SK-N-SH (cell line): ENCODE data around the gene AGAP1. TPM values are rescaled to one million over a fixed set of nuclear protein-coding genes. Genes with fewer than 3 reads are reported as not detected.

Experiments used
- CTCF ChIA-PET: fragments of 300-600, 350-600 bp; formaldehyde crosslinking; extraction: SDS; loops from one replicate; lab custom pipeline; 2021; lab: Yijun Ruan, JAX
- POLR2A ChIA-PET: fragments of 350-600 bp; sonication (Branson Sonifier 250); formaldehyde crosslinking; extraction: SDS; loops from one replicate; lab custom pipeline; 2020; ENCODE audit warnings: antibody characterized with exemption, inconsistent platforms; lab: Yijun Ruan, JAX
- DNase-seq: peaks from one replicate; pipeline ENCODE4 v3.0.0; 2012
- H2AFZ ChIP-seq: fragments of 200-600 bp; sonication (generic); 2 replicates; pipeline ENCODE4 v1.8.1; 2016; ENCODE audit warnings: antibody characterized with exemption, mild to moderate bottlenecking, low read depth
- H3F3A ChIP-seq: fragments of 200-600 bp; sonication (generic); replicated peaks from 2 replicates; pipeline ENCODE3; 2016; ENCODE audit warnings: antibody characterized with exemption, mild to moderate bottlenecking; ENCODE audit not compliant: insufficient read depth
- H3K27ac ChIP-seq, 2 experiments: fragments of 200-500 bp in 1 of 2; fragments of 200-600 bp in 1 of 2; sonication (Bioruptor generic) in 1 of 2; sonication (generic), shearing (Covaris generic) in 1 of 2; 2 replicates each; pipeline versions ENCODE4 v1.5.1 to v1.6.1; 2014 to 2016; ENCODE audit warnings: low read depth in 2 of 2, inconsistent platforms in 1 of 2, low read length in 1 of 2, mild to moderate bottlenecking in 1 of 2, mixed read lengths in 1 of 2
- H3K27me3 ChIP-seq: fragments of 200-600 bp; sonication (generic), shearing (Covaris generic); 2 replicates; pipeline ENCODE4 v1.6.1; 2016; ENCODE audit warnings: mixed run types; ENCODE audit not compliant: insufficient read depth
- H3K36me3 ChIP-seq, 2 experiments: fragments of 200-500 bp in 1 of 2; fragments of 200-600 bp in 1 of 2; sonication (Bioruptor generic) in 1 of 2; sonication (generic) in 1 of 2; replicated peaks in 1 of 2; 2 replicates each; pipeline versions ENCODE3 to v1.5.1; 2014 to 2016; ENCODE audit warnings: low read length in 1 of 2, mild to moderate bottlenecking in 1 of 2; ENCODE audit not compliant: insufficient read depth in 2 of 2, control insufficient read depth in 1 of 2
- H3K4me1 ChIP-seq, 2 experiments: fragments of 200-500 bp in 1 of 2; fragments of 200-600 bp in 1 of 2; sonication (Bioruptor generic) in 1 of 2; sonication (generic), shearing (Covaris generic) in 1 of 2; 2 replicates each; pipeline versions ENCODE4 v1.5.1 to v1.6.1; 2014 to 2016; ENCODE audit warnings: low read depth in 1 of 2, low read length in 1 of 2, mixed run types in 1 of 2; ENCODE audit not compliant: insufficient read depth in 2 of 2, control insufficient read depth in 1 of 2
- H3K4me2 ChIP-seq: fragments of 200-600 bp; sonication (generic), shearing (Covaris generic); 2 replicates; pipeline ENCODE4 v1.6.1; 2017; ENCODE audit warnings: mixed run types
- H3K4me3 ChIP-seq, 2 experiments: fragments of 200-500 bp in 1 of 2; fragments of 200-600 bp in 1 of 2; sonication (Bioruptor generic) in 1 of 2; sonication (generic), shearing (Covaris generic) in 1 of 2; 2 replicates each; pipeline versions ENCODE4 v1.5.1 to v1.8.1; 2014 to 2016; ENCODE audit warnings: low read depth in 2 of 2, inconsistent platforms in 1 of 2, low read length in 1 of 2, mild to moderate bottlenecking in 1 of 2, mixed read lengths in 1 of 2, moderate library complexity in 1 of 2
- H3K79me2 ChIP-seq: fragments of 200-600 bp; sonication (generic); 2 replicates; pipeline ENCODE4 v1.8.1; 2017; ENCODE audit warnings: mild to moderate bottlenecking; ENCODE audit not compliant: insufficient read depth
- H3K9ac ChIP-seq: fragments of 200-600 bp; sonication (generic); 2 replicates; pipeline ENCODE4 v1.6.1; 2017; ENCODE audit warnings: mixed run types
- H3K9me2 ChIP-seq: fragments of 200-600 bp; sonication (generic); 2 replicates; pipeline ENCODE4 v1.6.1; 2017; ENCODE audit warnings: mixed run types
- H3K9me3 ChIP-seq: fragments of 200-600 bp; sonication (generic); 2 replicates; pipeline ENCODE4 v1.6.1; 2017; ENCODE audit warnings: mixed run types, mild to moderate bottlenecking, moderate library complexity
- H4K20me1 ChIP-seq: fragments of 200-600 bp; sonication (generic); 2 replicates; pipeline ENCODE4 v1.6.1; 2017; ENCODE audit warnings: mild to moderate bottlenecking, mixed run types; ENCODE audit not compliant: insufficient read depth
- CHD2 ChIP-seq: fragments of 150-350 bp; IDR thresholded peaks from 2 replicates; pipeline ENCODE4 v1.6.1; 2018; ENCODE audit warnings: low read length; ENCODE audit not compliant: partially characterized antibody
- EP300 ChIP-seq, 2 experiments: IDR thresholded peaks; 2 replicates each; pipeline versions ENCODE4 v1.4.0 to v1.6.1; 2012; ENCODE audit warnings: borderline replicate concordance in 1 of 2, low read depth in 1 of 2, low read length in 1 of 2
- EZH2phosphoT487 ChIP-seq: fragments of 200-600 bp; sonication (generic); IDR thresholded peaks from 2 replicates; pipeline ENCODE4 v1.6.1; 2017; ENCODE audit warnings: low read depth, mixed run types, mild to moderate bottlenecking, antibody characterized with exemption, moderate library complexity, borderline replicate concordance
- FOSL2 ChIP-seq: IDR thresholded peaks from 2 replicates; pipeline ENCODE4 v1.4.0; 2012; ENCODE audit warnings: low read depth, mild to moderate bottlenecking, moderate library complexity, borderline replicate concordance
- GABPA ChIP-seq: IDR thresholded peaks from 2 replicates; pipeline ENCODE4 v1.4.0; 2012; ENCODE audit warnings: low read depth, mild to moderate bottlenecking
- GATA2 ChIP-seq: sonication (generic); formaldehyde crosslinking; IDR thresholded peaks from 2 replicates; pipeline ENCODE4 v1.5.0; 2020; ENCODE audit warnings: mild to moderate bottlenecking, missing genetic modification reagents
- MEF2A ChIP-seq: IDR thresholded peaks from 2 replicates; pipeline ENCODE4 v1.4.0; 2012; ENCODE audit warnings: low read depth, borderline replicate concordance
- MXI1 ChIP-seq: IDR thresholded peaks from 2 replicates; pipeline ENCODE4 v1.6.1; 2012; ENCODE audit warnings: mild to moderate bottlenecking, low read depth, low read length, improper control_type of control experiment
- NFIC ChIP-seq: IDR thresholded peaks from 2 replicates; pipeline ENCODE4 v1.4.0; 2012; ENCODE audit warnings: borderline replicate concordance
- POLR2AphosphoS5 ChIP-seq: IDR thresholded peaks from 2 replicates; pipeline ENCODE4 v1.6.1; 2012; ENCODE audit warnings: low read depth, low read length
- RCOR1 ChIP-seq: fragments of 150-350 bp; IDR thresholded peaks from 2 replicates; pipeline ENCODE4 v1.6.1; 2017; ENCODE audit warnings: antibody characterized with exemption, low read length
- TCF12 ChIP-seq: IDR thresholded peaks from 2 replicates; pipeline ENCODE4 v1.4.0; 2012
- YY1 ChIP-seq: IDR thresholded peaks from 2 replicates; pipeline ENCODE4 v1.4.0; 2012; ENCODE audit warnings: low read depth, mild to moderate bottlenecking
- WGBS: methylation state at CpG from one replicate; pipeline ENCODE4 v1.1.6; 2017; ENCODE audit warnings: low lambda C conversion rate; 5-methylcytosine and 5-hydroxymethylcytosine counted together
- polyA plus RNA-seq, 3 experiments: library from polyadenylated mRNA; depleted of rRNA; stranded (reverse); fragments of >200 nt; gene quantifications; 2 replicates each; pipeline ENCODE4 v1.2.3, GENCODE V29; 2012
- TF ChIP-seq, protein P1 (sequence below): fragments of 150-350 bp; IDR thresholded peaks from 2 replicates; pipeline ENCODE4 v1.6.1; 2016; ENCODE audit warnings: mild to moderate bottlenecking, low read depth, low read length
- TF ChIP-seq, protein P2 (sequence below): IDR thresholded peaks from 2 replicates; pipeline ENCODE4 v1.4.0; 2012; ENCODE audit warnings: low read depth, borderline replicate concordance
- TF ChIP-seq, protein P3 (sequence below): IDR thresholded peaks from 2 replicates; pipeline ENCODE4 v1.4.0; 2012; ENCODE audit warnings: low read depth
- TF ChIP-seq, protein P4 (sequence below): fragments of 200-600 bp; sonication (generic); IDR thresholded peaks from 2 replicates; pipeline ENCODE4 v1.6.1; 2017; ENCODE audit warnings: antibody characterized with exemption, mild to moderate bottlenecking, moderate library complexity

AGAP1 gene
- polyA plus RNA-seq, 1 of the 3 experiments (the other 2 are of a cell fraction) = 8.8 TPM

DNA sequence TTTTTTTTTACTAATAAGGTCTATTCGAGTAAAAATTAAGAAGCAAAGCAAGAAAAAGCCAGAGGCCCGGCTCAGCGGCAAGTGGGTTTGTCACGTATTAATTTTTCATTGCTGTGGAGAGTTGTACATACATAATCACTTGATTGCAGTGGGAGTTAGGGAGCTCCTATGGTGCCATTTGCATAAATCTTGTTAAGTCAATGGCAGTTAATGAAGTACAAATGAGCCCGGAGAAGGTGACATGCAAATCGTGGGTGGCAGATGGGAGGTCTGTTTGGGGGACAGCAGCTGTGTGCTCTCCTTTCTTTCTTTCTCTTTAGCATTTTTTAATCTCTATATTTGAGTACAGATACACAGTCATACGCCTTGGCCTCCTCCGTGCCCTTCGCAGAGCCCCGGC is 317.0 kb downstream of the AGAP1 start:
- Histone ChIP-seq H3K4me1 (peaks cover 0 to 2% of the 10 kb centered on the region in 2 experiments; a peak in 1 of 4 replicates), H3K9me3 (no peaks in the 10 kb centered on the region), H2AFZ (no peak overlapping the region), H4K20me1 (no peaks in the 10 kb centered on the region), H3F3A (no peaks in the 10 kb centered on the region), H3K4me3 (no peak overlapping the region), H3K36me3 (peaks cover 0 to 44% of the 10 kb centered on the region in 2 experiments), H3K9me2 (no peaks in the 10 kb centered on the region), H3K79me2 (no peaks in the 10 kb centered on the region), H3K4me2 (no peak overlapping the region), H3K27ac (no peak overlapping the region), H3K9ac (no peak overlapping the region), H3K27me3 (no peaks in the 10 kb centered on the region)
- CTCF ChIA-PET = no interaction called here
- POLR2A ChIA-PET = no interaction called here
- 93% methylated on average over 10 of the region's 10 CpGs for WGBS
- no peak for DNase-seq
- no peak for TF ChIP-seq MXI1
- TF ChIP-seq, protein P1, sequence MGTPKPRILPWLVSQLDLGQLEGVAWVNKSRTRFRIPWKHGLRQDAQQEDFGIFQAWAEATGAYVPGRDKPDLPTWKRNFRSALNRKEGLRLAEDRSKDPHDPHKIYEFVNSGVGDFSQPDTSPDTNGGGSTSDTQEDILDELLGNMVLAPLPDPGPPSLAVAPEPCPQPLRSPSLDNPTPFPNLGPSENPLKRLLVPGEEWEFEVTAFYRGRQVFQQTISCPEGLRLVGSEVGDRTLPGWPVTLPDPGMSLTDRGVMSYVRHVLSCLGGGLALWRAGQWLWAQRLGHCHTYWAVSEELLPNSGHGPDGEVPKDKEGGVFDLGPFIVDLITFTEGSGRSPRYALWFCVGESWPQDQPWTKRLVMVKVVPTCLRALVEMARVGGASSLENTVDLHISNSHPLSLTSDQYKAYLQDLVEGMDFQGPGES = no peak
- no peak for TF ChIP-seq NFIC
- no peak for TF ChIP-seq TCF12
- TF ChIP-seq, protein P2, sequence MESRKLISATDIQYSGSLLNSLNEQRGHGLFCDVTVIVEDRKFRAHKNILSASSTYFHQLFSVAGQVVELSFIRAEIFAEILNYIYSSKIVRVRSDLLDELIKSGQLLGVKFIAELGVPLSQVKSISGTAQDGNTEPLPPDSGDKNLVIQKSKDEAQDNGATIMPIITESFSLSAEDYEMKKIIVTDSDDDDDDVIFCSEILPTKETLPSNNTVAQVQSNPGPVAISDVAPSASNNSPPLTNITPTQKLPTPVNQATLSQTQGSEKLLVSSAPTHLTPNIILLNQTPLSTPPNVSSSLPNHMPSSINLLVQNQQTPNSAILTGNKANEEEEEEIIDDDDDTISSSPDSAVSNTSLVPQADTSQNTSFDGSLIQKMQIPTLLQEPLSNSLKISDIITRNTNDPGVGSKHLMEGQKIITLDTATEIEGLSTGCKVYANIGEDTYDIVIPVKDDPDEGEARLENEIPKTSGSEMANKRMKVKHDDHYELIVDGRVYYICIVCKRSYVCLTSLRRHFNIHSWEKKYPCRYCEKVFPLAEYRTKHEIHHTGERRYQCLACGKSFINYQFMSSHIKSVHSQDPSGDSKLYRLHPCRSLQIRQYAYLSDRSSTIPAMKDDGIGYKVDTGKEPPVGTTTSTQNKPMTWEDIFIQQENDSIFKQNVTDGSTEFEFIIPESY = no peak
- TF ChIP-seq YY1 = no peak
- TF ChIP-seq POLR2AphosphoS5 = no peak
- no peak for TF ChIP-seq EP300 (IDR thresholded peaks at IDR 0.05; ENCODE audit: borderline replicate concordance in 1 of 2, low read depth in 1 of 2, low read length in 1 of 2)

DNA sequence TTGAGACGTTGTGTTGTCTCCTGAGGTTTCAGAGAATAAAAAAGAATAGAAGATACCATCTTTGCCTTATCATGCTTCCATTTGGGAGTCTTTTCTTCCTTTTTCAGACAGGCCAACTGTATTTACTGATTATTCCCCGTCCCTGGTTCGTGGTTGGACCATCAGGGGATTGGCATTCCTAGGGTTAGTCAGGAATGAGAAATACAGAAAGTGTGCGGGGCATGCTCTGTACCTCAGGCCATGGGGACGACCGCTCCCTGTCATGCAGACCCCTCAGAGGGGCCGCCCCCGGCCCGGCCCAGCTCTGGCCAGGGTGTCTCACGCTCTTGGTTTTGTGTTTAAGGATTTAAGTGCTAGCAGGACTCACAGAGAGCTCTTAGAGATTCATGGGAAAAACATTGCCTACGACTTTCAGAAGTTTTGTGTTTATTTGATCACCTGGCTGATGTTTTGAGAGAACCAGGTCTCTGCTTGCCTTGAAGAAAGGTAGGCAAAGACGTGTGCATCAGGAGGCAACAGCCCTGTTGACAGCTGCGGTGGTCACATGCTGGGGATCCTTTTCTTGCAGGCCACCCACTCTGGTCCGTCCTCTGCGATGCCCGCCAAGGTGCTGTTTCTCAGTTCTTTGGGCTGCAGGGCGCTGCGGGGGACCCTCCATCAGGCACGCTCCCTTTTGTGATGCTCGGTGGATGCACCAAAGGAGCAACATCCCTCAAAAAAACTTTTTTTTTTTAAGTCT is 317.8 kb downstream of the AGAP1 start:
- H4K20me1 ChIP-seq = no peaks in the 10 kb centered on the region
- H3K4me2 ChIP-seq = no peak overlapping the region
- H3K9me3 ChIP-seq = no peaks in the 10 kb centered on the region
- H3K4me1 ChIP-seq = no peaks in the 10 kb centered on the region; a peak in 1 of 4 replicates
- POLR2A ChIA-PET = interaction anchor here (0.6 kb wide), 1 partner anchor 52 kb away, joined by 3 read pairs; no protein-coding TSS in a partner anchor
- no peaks in the 10 kb centered on the region for H3K79me2 ChIP-seq
- TF ChIP-seq CHD2 = no peak
- TF ChIP-seq RCOR1 = no peak
- TF ChIP-seq, protein P3, sequence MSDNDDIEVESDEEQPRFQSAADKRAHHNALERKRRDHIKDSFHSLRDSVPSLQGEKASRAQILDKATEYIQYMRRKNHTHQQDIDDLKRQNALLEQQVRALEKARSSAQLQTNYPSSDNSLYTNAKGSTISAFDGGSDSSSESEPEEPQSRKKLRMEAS = no peak
- TF ChIP-seq EZH2phosphoT487 = no peak
- no peak for TF ChIP-seq MEF2A
- no peak for TF ChIP-seq GABPA
- TF ChIP-seq FOSL2 = no peak
- TF ChIP-seq, protein P4, sequence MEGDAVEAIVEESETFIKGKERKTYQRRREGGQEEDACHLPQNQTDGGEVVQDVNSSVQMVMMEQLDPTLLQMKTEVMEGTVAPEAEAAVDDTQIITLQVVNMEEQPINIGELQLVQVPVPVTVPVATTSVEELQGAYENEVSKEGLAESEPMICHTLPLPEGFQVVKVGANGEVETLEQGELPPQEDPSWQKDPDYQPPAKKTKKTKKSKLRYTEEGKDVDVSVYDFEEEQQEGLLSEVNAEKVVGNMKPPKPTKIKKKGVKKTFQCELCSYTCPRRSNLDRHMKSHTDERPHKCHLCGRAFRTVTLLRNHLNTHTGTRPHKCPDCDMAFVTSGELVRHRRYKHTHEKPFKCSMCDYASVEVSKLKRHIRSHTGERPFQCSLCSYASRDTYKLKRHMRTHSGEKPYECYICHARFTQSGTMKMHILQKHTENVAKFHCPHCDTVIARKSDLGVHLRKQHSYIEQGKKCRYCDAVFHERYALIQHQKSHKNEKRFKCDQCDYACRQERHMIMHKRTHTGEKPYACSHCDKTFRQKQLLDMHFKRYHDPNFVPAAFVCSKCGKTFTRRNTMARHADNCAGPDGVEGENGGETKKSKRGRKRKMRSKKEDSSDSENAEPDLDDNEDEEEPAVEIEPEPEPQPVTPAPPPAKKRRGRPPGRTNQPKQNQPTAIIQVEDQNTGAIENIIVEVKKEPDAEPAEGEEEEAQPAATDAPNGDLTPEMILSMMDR = no peak
- TF ChIP-seq GATA2 (CRISPR knock-in tag) = no peak
- no peak overlapping the region for H3K9ac ChIP-seq
- no peaks in the 10 kb centered on the region for H3F3A ChIP-seq
- H3K36me3 ChIP-seq = peaks cover 0 to 41% of the 10 kb centered on the region in 2 experiments
- H2AFZ ChIP-seq = no peak overlapping the region
- H3K9me2 ChIP-seq = no peaks in the 10 kb centered on the region
- no peak for DNase-seq
- no peak overlapping the region for H3K4me3 ChIP-seq
- 97% methylated on average over 20 of the region's 20 CpGs for WGBS
- H3K27ac ChIP-seq = no peak overlapping the region
- no peaks in the 10 kb centered on the region for H3K27me3 ChIP-seq
- CTCF ChIA-PET = no interaction called here
